Astrocyte (in vitro differentiated cells and primary cell): ENCODE results near the gene HP1BP3.

ENCODE experiments used
- CTCF ChIP-seq: IDR thresholded peaks from 2 replicates; pipeline ENCODE4 v1.5.1; 2011; ENCODE audit warnings: low read depth, mild to moderate bottlenecking, inconsistent platforms, low read length, moderate library complexity; ENCODE audit not compliant: insufficient read depth
- EZH2 ChIP-seq: IDR thresholded peaks from 2 replicates; pipeline ENCODE4 v1.6.1; 2012; ENCODE audit warnings: mild to moderate bottlenecking, low read length, inconsistent platforms; ENCODE audit not compliant: insufficient read depth

DNA sequence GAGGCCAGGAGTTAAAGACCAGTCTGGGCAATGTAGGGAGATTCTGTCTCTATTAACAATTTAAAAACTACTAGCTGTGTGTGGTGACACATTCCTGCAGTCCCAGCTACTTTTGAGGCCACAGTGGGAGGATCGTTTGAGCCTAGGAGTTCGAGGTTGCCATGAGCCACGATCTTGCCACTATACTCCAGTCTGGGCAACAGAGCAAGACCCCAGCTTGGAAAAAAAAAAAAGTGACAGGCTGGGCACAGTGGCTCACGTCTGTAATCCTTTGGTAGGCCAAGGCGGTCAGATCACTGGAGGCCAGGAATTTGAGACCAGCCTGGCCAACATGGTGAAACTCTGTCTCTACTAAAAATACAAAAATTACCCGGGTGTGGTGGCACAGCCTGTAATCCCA is 26.8 kb downstream of the HP1BP3 start:
- TF ChIP-seq CTCF: no peak
- TF ChIP-seq EZH2: no peak
